GM12891 (cell line): ENCODE measurements around the gene SLC38A2.

Experiments
- POLR2A ChIP-seq: IDR thresholded peaks from 2 replicates; pipeline ENCODE4 v1.6.1; 2011; ENCODE audit warnings: low read depth, low read length, control low read depth
- POLR2AphosphoS5 ChIP-seq: IDR thresholded peaks from 2 replicates; pipeline ENCODE4 v1.6.1; 2011; ENCODE audit warnings: low read depth, low read length, control low read depth
- POU2F2 ChIP-seq: IDR thresholded peaks from 2 replicates; pipeline ENCODE4 v1.6.1; 2011; ENCODE audit warnings: low read depth, mild to moderate bottlenecking, control low read depth, low read length, moderate library complexity
- SPI1 ChIP-seq: IDR thresholded peaks from 2 replicates; pipeline ENCODE4 v1.6.1; 2011; ENCODE audit warnings: low read depth, low read length, control low read depth
- TAF1 ChIP-seq: IDR thresholded peaks from 2 replicates; pipeline ENCODE4 v1.6.1; 2011; ENCODE audit warnings: low read depth, low read length, control low read depth

DNA sequence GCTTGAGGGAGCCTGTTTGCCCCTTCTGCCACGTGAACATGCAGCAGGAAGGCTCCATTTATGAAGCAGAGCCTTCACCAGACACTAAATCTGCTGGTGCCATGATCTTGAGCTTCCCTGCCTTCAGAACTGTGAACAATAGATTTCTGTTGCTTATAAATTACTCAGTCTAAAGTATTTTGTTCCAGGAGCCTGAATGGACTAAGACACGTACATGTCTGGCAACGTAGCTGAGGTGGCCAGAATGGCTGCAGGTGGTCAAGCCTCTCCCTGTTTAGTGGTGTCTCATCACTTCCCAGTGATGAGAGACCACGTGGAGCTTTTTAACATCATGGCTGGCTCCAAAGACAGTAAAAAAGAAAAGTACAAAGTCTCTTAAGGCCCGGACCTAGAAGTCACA is 32.2 kb upstream of the SLC38A2 start:
- TF ChIP-seq POLR2AphosphoS5, result no peak
- no peak for TF ChIP-seq TAF1
- TF ChIP-seq POLR2A, result no peak
- TF ChIP-seq POU2F2, result no peak
- TF ChIP-seq SPI1, result no peak
